ENCODE results near the gene RPTOR. TPM values are rescaled to one million over a fixed set of nuclear protein-coding genes. Genes with fewer than 3 reads are reported as not detected.
A peak's percentile ranks its signal among the peaks of the same experiment; 100 is the strongest.

RPTOR gene
- total and polyA plus RNA-seq, 2 donors = 8.1 to 10.3 TPM

DNA sequence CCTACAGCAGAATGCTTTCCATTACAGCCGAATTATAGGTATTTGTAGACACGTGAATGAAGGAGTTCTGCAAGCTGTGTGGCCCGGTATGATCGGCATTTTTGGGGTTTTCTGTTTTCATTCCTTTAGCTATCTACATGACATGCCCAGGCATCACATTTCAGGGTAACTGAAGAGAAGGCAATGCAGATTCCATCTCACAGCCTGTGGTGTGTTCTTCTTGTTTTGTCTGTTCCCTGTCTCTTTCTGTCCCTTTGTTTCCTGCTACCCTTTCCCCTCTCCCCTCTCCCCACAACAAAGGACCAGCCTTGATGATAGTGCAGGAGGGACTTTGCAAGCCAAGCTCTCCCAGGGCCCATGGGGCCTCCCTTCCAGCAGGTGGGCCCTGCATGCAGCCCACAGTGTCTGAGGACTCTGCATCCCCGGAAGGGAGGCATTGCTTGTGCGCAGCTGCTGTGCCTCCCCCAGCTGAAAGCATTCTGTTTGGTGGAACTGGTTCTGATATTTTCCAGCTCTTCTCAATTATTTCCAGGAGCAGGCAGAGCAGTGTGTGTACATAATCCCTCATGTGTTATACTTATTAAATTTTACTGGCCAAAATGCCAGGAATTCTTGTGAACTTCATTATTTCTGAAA lies 207.4 kb downstream of the RPTOR start:
- peak overlapping the region; percentile 88 to 94 for H3K27ac ChIP-seq (ENCODE audit: low read depth in 1 of 2, low read length in 1 of 2)
- 31% methylated on average over 6 of the region's 6 CpGs for WGBS
- H3K4me3 ChIP-seq (ENCODE audit: low read length in 2 of 2) = peak overlapping the region; percentile 1 to 11

DNA sequence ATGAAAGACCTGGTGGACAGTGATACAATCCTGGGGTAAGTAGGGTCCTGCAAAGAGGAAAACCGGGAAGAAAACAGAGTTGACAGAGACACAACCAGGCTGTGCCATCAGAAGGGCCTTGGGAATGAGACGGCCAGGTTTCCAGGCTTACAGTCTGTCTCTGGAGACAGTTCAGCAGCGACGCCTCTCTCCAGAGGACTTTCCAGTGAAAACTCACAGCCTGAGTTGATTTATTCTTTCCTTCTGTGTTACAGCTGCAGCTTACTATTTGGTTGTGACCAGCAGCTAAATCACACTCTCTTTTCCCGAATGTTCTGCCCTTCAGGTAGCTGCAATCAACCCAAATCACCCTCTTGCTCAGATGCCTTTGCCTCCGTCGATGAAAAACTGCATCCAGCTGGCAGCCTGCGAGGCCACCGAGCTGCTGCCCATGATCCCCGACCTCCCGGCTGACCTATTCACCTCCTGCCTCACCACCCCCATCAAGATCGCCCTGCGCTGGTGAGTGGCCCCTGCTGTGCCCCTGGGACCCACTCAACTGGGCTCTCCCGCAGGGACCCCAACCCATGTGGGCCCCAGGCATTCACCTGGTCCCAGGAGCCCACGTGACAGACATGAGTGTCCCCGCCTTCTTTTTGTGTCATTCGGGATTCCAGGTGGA lies 209.2 kb downstream of the RPTOR start:
- Histone ChIP-seq H3K27ac (ENCODE audit: low read depth in 1 of 2, low read length in 1 of 2) (peak overlapping the region in 1 of 2 donors; percentile 87), H3K9me3 (ENCODE audit: control insufficient read depth in 2 of 2, insufficient read depth in 1 of 2, low read length in 1 of 2) (peaks cover 0 to under 1% of the 10 kb centered on the region in 2 donors), H3K36me3 (ENCODE audit: control insufficient read depth in 2 of 2, insufficient read depth in 2 of 2, low read length in 1 of 2) (peaks cover 29 to 46% of the 10 kb centered on the region in 2 donors), H3K27me3 (ENCODE audit: control insufficient read depth in 2 of 2, insufficient read depth in 1 of 2, low read length in 1 of 2) (no peaks in the 10 kb centered on the region), H3K4me3 (ENCODE audit: low read length in 2 of 2) (no peak overlapping the region), H3K4me1 (ENCODE audit: control insufficient read depth in 2 of 2, insufficient read depth in 2 of 2, low read length in 2 of 2) (peaks cover 67 to 88% of the 10 kb centered on the region in 2 donors)
- DNase-seq (ENCODE audit: low read depth in 6 of 9, low spot score in 9 of 9) = no peak
- WGBS = 94% methylated on average over 17 of the region's 17 CpGs

More for the DNA sequence above, 207.4 kb downstream of the RPTOR start:
- H3K36me3 ChIP-seq (ENCODE audit: control insufficient read depth in 2 of 2, insufficient read depth in 2 of 2, low read length in 1 of 2) = peaks cover 21 to 33% of the 10 kb centered on the region in 2 donors
- H3K4me1 ChIP-seq (ENCODE audit: control insufficient read depth in 2 of 2, insufficient read depth in 2 of 2, low read length in 2 of 2) = peaks cover 57 to 81% of the 10 kb centered on the region in 2 donors
- peak in 3 of 9 donors; percentile 51 to 85 (median 76) for DNase-seq (ENCODE audit: low read depth in 6 of 9, low spot score in 9 of 9)
- peaks cover 0 to 3% of the 10 kb centered on the region in 2 donors for H3K9me3 ChIP-seq (ENCODE audit: control insufficient read depth in 2 of 2, insufficient read depth in 1 of 2, low read length in 1 of 2)
- H3K27me3 ChIP-seq (ENCODE audit: control insufficient read depth in 2 of 2, insufficient read depth in 1 of 2, low read length in 1 of 2) = no peaks in the 10 kb centered on the region

DNA sequence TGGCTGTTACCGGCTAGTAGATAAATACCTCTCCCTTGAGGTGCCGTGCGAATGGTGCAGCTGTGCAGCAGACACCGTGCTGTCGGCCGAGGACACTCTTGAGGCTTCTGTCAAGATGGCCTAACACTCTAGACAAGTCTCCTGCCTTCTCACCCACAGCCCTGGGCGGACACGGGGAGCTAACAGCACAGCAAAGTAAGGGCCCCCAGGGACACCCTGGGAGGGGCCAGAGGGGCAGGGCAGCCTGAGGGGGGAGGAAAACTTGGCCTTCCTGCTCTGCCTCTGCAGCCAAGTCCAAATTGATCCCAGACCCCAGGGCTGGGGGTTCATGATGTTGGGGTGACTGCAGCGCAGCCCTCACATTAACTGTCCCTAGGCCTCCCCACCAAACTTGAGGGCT lies 210.2 kb downstream of the RPTOR start:
- DNase-seq (ENCODE audit: low read depth in 6 of 9, low spot score in 9 of 9) = no peak
- H3K4me3 ChIP-seq (ENCODE audit: low read length in 2 of 2) = no peak overlapping the region
- WGBS = 90% methylated on average over 9 of the region's 9 CpGs
- H3K4me1 ChIP-seq (ENCODE audit: control insufficient read depth in 2 of 2, insufficient read depth in 2 of 2, low read length in 2 of 2) = peaks cover 67 to 90% of the 10 kb centered on the region in 2 donors
- peaks cover 29 to 46% of the 10 kb centered on the region in 2 donors for H3K36me3 ChIP-seq (ENCODE audit: control insufficient read depth in 2 of 2, insufficient read depth in 2 of 2, low read length in 1 of 2)
- peaks cover 0 to 3% of the 10 kb centered on the region in 2 donors for H3K9me3 ChIP-seq (ENCODE audit: control insufficient read depth in 2 of 2, insufficient read depth in 1 of 2, low read length in 1 of 2)
- H3K27ac ChIP-seq (ENCODE audit: low read depth in 1 of 2, low read length in 1 of 2) = peak overlapping the region; percentile 37 to 87
- no peaks in the 10 kb centered on the region for H3K27me3 ChIP-seq (ENCODE audit: control insufficient read depth in 2 of 2, insufficient read depth in 1 of 2, low read length in 1 of 2)

DNA sequence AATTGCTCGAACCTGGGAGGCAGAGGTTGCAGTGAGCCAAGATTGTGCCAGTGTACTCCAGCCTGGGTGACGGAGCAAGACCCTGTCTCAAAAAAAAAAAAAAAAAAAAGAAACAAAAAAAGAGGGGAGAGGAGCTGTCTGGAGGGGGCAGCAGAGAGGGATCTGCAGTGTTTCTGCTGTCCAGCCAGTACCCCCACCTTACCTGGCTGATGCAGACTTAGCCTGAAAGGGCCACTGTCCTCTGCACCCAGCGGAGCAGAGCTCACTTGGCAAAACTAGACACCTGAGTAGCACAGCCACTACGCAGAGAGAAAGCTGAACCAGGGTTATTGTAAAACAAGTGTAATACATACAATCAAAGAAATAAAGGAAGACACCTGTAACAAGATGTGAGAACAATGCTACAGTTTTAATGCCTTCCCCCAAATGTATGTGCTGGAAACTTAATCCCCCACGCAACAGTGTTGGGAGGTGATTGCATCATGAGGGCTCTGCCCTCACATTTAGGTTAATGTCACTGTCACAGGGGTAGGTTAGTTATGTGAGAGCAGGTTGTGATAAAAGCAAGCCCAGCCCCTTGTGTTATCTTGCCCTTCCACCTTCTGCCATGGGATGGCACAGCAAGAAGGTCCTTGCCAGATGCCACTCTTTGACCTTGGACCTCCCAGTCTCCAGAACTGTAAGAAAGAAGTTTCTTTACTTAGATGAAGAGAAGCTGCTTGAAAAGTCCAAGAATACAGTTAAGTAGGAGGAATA lies 211.2 kb downstream of the RPTOR start:
- Histone ChIP-seq H3K4me3 (ENCODE audit: low read length in 2 of 2) (no peak overlapping the region), H3K4me1 (ENCODE audit: control insufficient read depth in 2 of 2, insufficient read depth in 2 of 2, low read length in 2 of 2) (peaks cover 62 to 91% of the 10 kb centered on the region in 2 donors), H3K27ac (ENCODE audit: low read depth in 1 of 2, low read length in 1 of 2) (peak overlapping the region; percentile 18 to 87), H3K36me3 (ENCODE audit: control insufficient read depth in 2 of 2, insufficient read depth in 2 of 2, low read length in 1 of 2) (peaks cover 29 to 46% of the 10 kb centered on the region in 2 donors), H3K9me3 (ENCODE audit: control insufficient read depth in 2 of 2, insufficient read depth in 1 of 2, low read length in 1 of 2) (peaks cover 0 to 3% of the 10 kb centered on the region in 2 donors), H3K27me3 (ENCODE audit: control insufficient read depth in 2 of 2, insufficient read depth in 1 of 2, low read length in 1 of 2) (no peaks in the 10 kb centered on the region)
- 85% methylated on average over 5 of the region's 5 CpGs for WGBS
- DNase-seq (ENCODE audit: low read depth in 6 of 9, low spot score in 9 of 9) = peak in 1 of 9 donors; percentile 47

DNA sequence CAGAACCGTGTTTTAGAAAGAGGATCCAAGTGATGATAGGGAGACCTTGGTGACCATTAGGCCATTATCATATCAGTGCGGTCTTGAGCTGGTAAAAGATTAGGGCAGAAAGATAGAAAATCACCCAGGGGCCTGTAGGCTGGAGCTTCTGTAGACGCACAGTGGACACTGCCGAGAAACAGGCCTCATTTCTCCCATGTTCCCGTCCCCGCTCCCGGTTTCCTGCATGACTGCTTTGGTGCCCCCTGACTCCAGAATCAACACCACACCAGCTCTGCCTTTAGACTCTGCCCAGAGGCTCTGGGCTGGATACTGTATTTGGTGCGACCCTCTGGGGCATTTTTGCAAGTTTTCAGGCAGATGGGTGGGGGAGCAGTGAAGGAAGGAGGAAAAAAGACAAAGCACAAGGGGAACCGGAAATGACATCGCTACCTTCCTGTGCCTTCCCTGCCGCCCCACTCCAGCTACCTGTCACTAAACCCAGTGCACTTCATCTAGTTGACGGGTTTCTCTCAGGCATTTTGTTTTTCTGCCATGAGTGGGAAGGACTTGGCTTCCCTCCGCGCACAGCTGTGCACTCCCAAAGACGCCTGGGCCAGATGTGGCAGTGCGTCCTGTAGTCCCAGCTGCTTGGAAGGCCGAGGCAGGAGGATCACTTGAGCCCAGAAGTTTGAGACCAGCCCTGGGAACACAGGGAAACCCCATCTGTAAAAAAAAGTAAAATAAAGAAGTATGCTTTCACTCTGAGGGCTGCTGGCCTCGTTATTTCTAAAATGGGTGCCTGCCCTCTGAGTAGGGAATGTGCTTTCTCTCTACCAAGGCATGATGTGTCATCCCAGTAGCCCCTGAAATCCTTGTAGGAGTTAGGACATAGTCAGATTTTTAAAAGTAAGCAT lies 214.1 kb downstream of the RPTOR start:
- Histone ChIP-seq H3K36me3 (ENCODE audit: control insufficient read depth in 2 of 2, insufficient read depth in 2 of 2, low read length in 1 of 2) (peaks cover 26 to 46% of the 10 kb centered on the region in 2 donors), H3K27me3 (ENCODE audit: control insufficient read depth in 2 of 2, insufficient read depth in 1 of 2, low read length in 1 of 2) (no peaks in the 10 kb centered on the region), H3K9me3 (ENCODE audit: control insufficient read depth in 2 of 2, insufficient read depth in 1 of 2, low read length in 1 of 2) (peaks cover 0 to 3% of the 10 kb centered on the region in 2 donors), H3K4me1 (ENCODE audit: control insufficient read depth in 2 of 2, insufficient read depth in 2 of 2, low read length in 2 of 2) (peaks cover 55 to 91% of the 10 kb centered on the region in 2 donors), H3K27ac (ENCODE audit: low read depth in 1 of 2, low read length in 1 of 2) (peak overlapping the region; percentile 92 to 97), H3K4me3 (ENCODE audit: low read length in 2 of 2) (no peak overlapping the region)
- DNase-seq (ENCODE audit: low read depth in 6 of 9, low spot score in 9 of 9) = peak in 2 of 9 donors; percentile 60 to 80
- 84% methylated on average over 18 of the region's 18 CpGs for WGBS

DNA sequence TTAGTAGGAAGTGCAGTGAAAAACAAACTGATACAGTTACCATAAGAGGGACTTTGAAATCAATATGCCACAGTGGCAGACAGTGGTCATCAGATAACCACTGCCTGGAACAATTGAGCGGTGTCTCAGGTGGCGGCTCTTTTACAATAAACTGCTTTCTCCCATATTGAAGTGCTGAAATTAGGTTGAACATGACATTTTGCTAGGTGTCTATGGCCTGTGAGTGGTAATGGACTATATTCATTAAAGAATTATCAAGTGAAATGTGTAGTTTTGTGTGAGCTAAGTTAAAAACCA lies 214.7 kb downstream of the RPTOR start:
- Histone ChIP-seq H3K27me3 (ENCODE audit: control insufficient read depth in 2 of 2, insufficient read depth in 1 of 2, low read length in 1 of 2) (no peaks in the 10 kb centered on the region), H3K4me1 (ENCODE audit: control insufficient read depth in 2 of 2, insufficient read depth in 2 of 2, low read length in 2 of 2) (peaks cover 49 to 85% of the 10 kb centered on the region in 2 donors), H3K36me3 (ENCODE audit: control insufficient read depth in 2 of 2, insufficient read depth in 2 of 2, low read length in 1 of 2) (peaks cover 20 to 40% of the 10 kb centered on the region in 2 donors), H3K4me3 (ENCODE audit: low read length in 2 of 2) (no peak overlapping the region), H3K27ac (ENCODE audit: low read depth in 1 of 2, low read length in 1 of 2) (peak overlapping the region; percentile 92 to 97), H3K9me3 (ENCODE audit: control insufficient read depth in 2 of 2, insufficient read depth in 1 of 2, low read length in 1 of 2) (peaks cover 0 to 3% of the 10 kb centered on the region in 2 donors)
- WGBS = 95% methylated on average over 2 of the region's 2 CpGs
- peak in 1 of 9 donors; percentile 36 for DNase-seq (ENCODE audit: low read depth in 6 of 9, low spot score in 9 of 9)

DNA sequence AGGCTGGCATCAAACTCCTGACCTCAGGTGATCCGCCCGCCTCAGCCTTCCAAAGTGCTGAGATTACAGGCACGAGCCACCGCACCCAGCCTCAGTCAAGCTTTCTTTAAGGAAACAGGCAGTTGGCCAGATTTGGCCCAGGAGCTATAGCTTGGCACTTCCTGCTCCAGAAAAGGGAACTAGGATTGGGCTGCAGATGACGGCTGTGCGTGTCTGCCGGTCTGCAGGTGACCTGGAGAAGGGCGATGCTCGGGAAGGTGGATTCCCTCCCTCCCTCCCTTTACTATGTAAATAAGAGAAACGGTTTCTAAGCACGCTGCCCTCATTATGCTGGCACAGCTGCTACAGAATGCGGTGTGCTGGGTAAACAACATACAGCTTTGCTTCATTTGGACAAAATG lies 215.9 kb downstream of the RPTOR start:
- peaks cover 45 to 80% of the 10 kb centered on the region in 2 donors for H3K4me1 ChIP-seq (ENCODE audit: control insufficient read depth in 2 of 2, insufficient read depth in 2 of 2, low read length in 2 of 2)
- peaks cover 12 to 29% of the 10 kb centered on the region in 2 donors for H3K36me3 ChIP-seq (ENCODE audit: control insufficient read depth in 2 of 2, insufficient read depth in 2 of 2, low read length in 1 of 2)
- H3K4me3 ChIP-seq (ENCODE audit: low read length in 2 of 2) = peak overlapping the region in 1 of 2 donors; percentile 29
- H3K9me3 ChIP-seq (ENCODE audit: control insufficient read depth in 2 of 2, insufficient read depth in 1 of 2, low read length in 1 of 2) = peaks cover 0 to 3% of the 10 kb centered on the region in 2 donors
- H3K27ac ChIP-seq (ENCODE audit: low read depth in 1 of 2, low read length in 1 of 2) = peak overlapping the region; percentile 85 to 97
- peak in 4 of 9 donors; percentile 72 to 90 (median 78) for DNase-seq (ENCODE audit: low read depth in 6 of 9, low spot score in 9 of 9)
- 22% methylated on average over 12 of the region's 12 CpGs for WGBS
- no peaks in the 10 kb centered on the region for H3K27me3 ChIP-seq (ENCODE audit: control insufficient read depth in 2 of 2, insufficient read depth in 1 of 2, low read length in 1 of 2)

DNA sequence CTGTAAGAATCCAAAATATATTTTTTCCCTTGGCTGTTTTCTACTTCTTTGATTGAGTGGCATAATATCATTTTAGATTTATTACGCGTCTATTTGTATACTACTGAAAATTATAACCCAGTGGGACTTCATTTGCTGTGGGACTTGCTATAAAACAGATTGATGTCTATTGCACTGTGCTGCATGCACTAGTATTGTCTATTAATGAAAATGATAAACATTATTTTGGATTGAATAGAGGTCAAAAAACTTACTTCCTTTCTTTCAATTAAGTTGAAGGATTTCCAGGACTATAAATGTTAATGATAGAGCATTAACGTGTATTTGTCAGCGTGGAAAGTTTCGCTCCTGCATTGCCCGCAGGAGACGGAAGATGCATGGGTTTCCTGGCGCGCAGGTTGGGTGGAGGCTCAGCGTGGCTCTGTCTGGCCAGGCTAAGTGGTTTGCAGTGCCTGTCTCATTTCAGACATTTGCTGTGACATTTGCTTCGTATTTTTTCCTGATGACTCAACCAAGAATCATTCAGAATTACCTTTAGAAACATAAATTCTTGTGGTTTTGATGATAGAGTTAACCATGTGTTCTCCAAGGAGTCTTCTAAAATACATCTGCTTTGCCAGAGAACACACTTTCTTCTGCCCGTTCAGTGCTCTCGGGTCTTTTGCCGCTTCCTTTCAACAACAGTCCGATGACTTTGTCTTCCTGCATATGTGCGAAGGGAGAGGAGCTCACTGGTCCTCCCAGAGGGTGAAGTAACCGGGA lies 216.7 kb downstream of the RPTOR start:
- peaks cover 47 to 80% of the 10 kb centered on the region in 2 donors for H3K4me1 ChIP-seq (ENCODE audit: control insufficient read depth in 2 of 2, insufficient read depth in 2 of 2, low read length in 2 of 2)
- WGBS = 25% methylated on average over 17 of the region's 17 CpGs
- H3K27ac ChIP-seq (ENCODE audit: low read depth in 1 of 2, low read length in 1 of 2) = peak overlapping the region; percentile 78 to 97

More for the DNA sequence above, 216.7 kb downstream of the RPTOR start:
- H3K27me3 ChIP-seq (ENCODE audit: control insufficient read depth in 2 of 2, insufficient read depth in 1 of 2, low read length in 1 of 2) = no peaks in the 10 kb centered on the region
- peaks cover 0 to 3% of the 10 kb centered on the region in 2 donors for H3K9me3 ChIP-seq (ENCODE audit: control insufficient read depth in 2 of 2, insufficient read depth in 1 of 2, low read length in 1 of 2)
- H3K36me3 ChIP-seq (ENCODE audit: control insufficient read depth in 2 of 2, insufficient read depth in 2 of 2, low read length in 1 of 2) = peaks cover 10 to 31% of the 10 kb centered on the region in 2 donors
- DNase-seq (ENCODE audit: low read depth in 6 of 9, low spot score in 9 of 9) = peak in 2 of 9 donors; percentile 46 to 71
- peak overlapping the region in 1 of 2 donors; percentile 0 for H3K4me3 ChIP-seq (ENCODE audit: low read length in 2 of 2)

Measured in thymus (tissue), 11 donors.